Caco-2 (cell line): Measurements from ENCODE around the gene PPP1R16B. TPM values are rescaled to one million over a fixed set of nuclear protein-coding genes. Genes with fewer than 3 reads are reported as not detected.

Experiments used
- BruUV-seq: library from RNA; stranded (reverse); fragments of 400-500 nt; replicated peaks from 2 replicates; lab custom pipeline; 2021; lab: Mats Ljungman, UMichigan
- CTCF ChIA-PET: fragments of 300-600 bp; sonication (Branson Sonifier 250); formaldehyde crosslinking; loops from one replicate; lab custom pipeline; 2022; ENCODE audit warnings: antibody characterized with exemption; lab: Charles Lee
- POLR2A ChIA-PET: fragments of 300-600 bp; sonication (Branson Sonifier 250); formaldehyde crosslinking; loops from one replicate; lab custom pipeline; 2022; ENCODE audit warnings: antibody characterized with exemption; lab: Charles Lee
- DNase-seq, 2 experiments: peaks; one replicate each; pipeline versions ENCODE4 v3.0.0 to v3.0.0-alpha.2; 2020 to 2022
- H3K27me3 ChIP-seq: replicated peaks from 2 replicates; pipeline ENCODE4 v1.6.0; 2011; ENCODE audit warnings: low read length; ENCODE audit not compliant: control insufficient read depth, insufficient read depth
- H3K36me3 ChIP-seq: 2 replicates; pipeline ENCODE4 v1.5.1; 2011; ENCODE audit warnings: low read length; ENCODE audit not compliant: control insufficient read depth, insufficient read depth
- H3K4me1 ChIP-seq: fragments of 250-450 bp; sonication (Bioruptor Pico); 2 replicates; pipeline ENCODE4 v1.5.1; 2020; ENCODE audit warnings: mild to moderate bottlenecking
- H3K4me3 ChIP-seq: 2 replicates; pipeline ENCODE4 v1.5.1; 2011; ENCODE audit warnings: low read depth, mild to moderate bottlenecking, control low read depth, low read length
- H3K9me3 ChIP-seq: fragments of 250-450 bp; sonication (Bioruptor Pico); 2 replicates; pipeline ENCODE4 v1.5.1; 2020; ENCODE audit warnings: mild to moderate bottlenecking, moderate library complexity
- H3K27ac Mint-ChIP-seq: one replicate; pipeline ENCODE4 v1.8.0; 2022; ENCODE audit warnings: mixed read lengths; ENCODE audit not compliant: unreplicated experiment
- H3K27me3 Mint-ChIP-seq: one replicate; pipeline ENCODE4 v1.8.0; 2022; ENCODE audit warnings: mixed read lengths; ENCODE audit not compliant: insufficient read depth, unreplicated experiment
- H3K36me3 Mint-ChIP-seq: one replicate; pipeline ENCODE4 v1.8.0; 2022; ENCODE audit warnings: mild to moderate bottlenecking, mixed read lengths; ENCODE audit not compliant: insufficient read depth, unreplicated experiment
- H3K4me1 Mint-ChIP-seq: one replicate; pipeline ENCODE4 v1.8.0; 2022; ENCODE audit warnings: low read depth, mixed read lengths; ENCODE audit not compliant: unreplicated experiment
- H3K4me3 Mint-ChIP-seq: one replicate; pipeline ENCODE4 v1.8.0; 2022; ENCODE audit warnings: mild to moderate bottlenecking, moderate library complexity, mixed read lengths; ENCODE audit not compliant: unreplicated experiment
- H3K9me3 Mint-ChIP-seq: one replicate; pipeline ENCODE4 v1.8.0; 2022; ENCODE audit warnings: mixed read lengths; ENCODE audit not compliant: unreplicated experiment
- CTCF ChIP-seq, 2 experiments: fragments of 200-600 bp in 1 of 2; IDR thresholded peaks; 1 replicate in 1 of 2; 2 replicates in 1 of 2; pipeline versions ENCODE4 v1.5.1 to v1.8.0; 2011 to 2022; ENCODE audit warnings: antibody characterized with exemption in 1 of 2, control low read depth in 1 of 2, inconsistent platforms in 1 of 2, low read depth in 1 of 2, low read length in 1 of 2, mild to moderate bottlenecking in 1 of 2, moderate library complexity in 1 of 2; ENCODE audit not compliant: insufficient read depth in 1 of 2, severe bottlenecking in 1 of 2, unreplicated experiment in 1 of 2
- intact Hi-C: fragments of 100-400 bp; cut with micrococcal nuclease; formaldehyde crosslinking; loops from one replicate; pipeline ENCODE4 v1.10.0; 2022; ENCODE audit not compliant: unreplicated experiment
- total RNA-seq: library from RNA; stranded (reverse); gene quantifications from 2 replicates; pipeline ENCODE4 v1.2.3, GENCODE V29; 2022

PPP1R16B gene
- total RNA-seq, 1 experiment from 2014 or later, result not detected

- no peaks in the 10 kb centered on the region for H3K27me3 Mint-ChIP-seq
- Histone ChIP-seq H3K9me3 (no peaks in the 10 kb centered on the region), H3K27me3 (0 out of 2 replicates have a peak, but pooled peaks cover 2% of the 10 kb centered on the region), H3K36me3 (no peaks in the 10 kb centered on the region), H3K4me3 (no peak overlapping the region), H3K4me1 (no peaks in the 10 kb centered on the region)
- no TSS peak for BruUV-seq
- H3K4me3 Mint-ChIP-seq, result no peak overlapping the region
- no peaks in the 10 kb centered on the region for H3K9me3 Mint-ChIP-seq
- CTCF ChIA-PET, result interaction anchor here (1.6 kb wide), 1 partner anchor 187 kb away, joined by 10 read pairs; no protein-coding TSS in a partner anchor
- intact Hi-C loops, result no loop called here
- H3K36me3 Mint-ChIP-seq, result no peaks in the 10 kb centered on the region
- H3K4me1 Mint-ChIP-seq, result no peaks in the 10 kb centered on the region
- POLR2A ChIA-PET, result interaction anchor here (1.2 kb wide), 1 partner anchor 101 kb away, joined by 5 read pairs; no protein-coding TSS in a partner anchor
- no peak for DNase-seq
- no peak overlapping the region for H3K27ac Mint-ChIP-seq
- no peak for TF ChIP-seq CTCF (IDR thresholded peaks at IDR 0.05; ENCODE audit: insufficient read depth in 1 of 2, low read depth in 1 of 2, low read length in 1 of 2, severe bottlenecking in 1 of 2, unreplicated experiment in 1 of 2)
Observed at GRCh38 chr20:38862226-38862625, 56.7 kb downstream of the PPP1R16B start.

GRCh38 chr20:38863024-38863851 is 57.7 kb downstream of the PPP1R16B start:
- Histone ChIP-seq H3K36me3 (no peaks in the 10 kb centered on the region), H3K4me3 (no peak overlapping the region), H3K27me3 (0 out of 2 replicates have a peak, but pooled peaks cover 2% of the 10 kb centered on the region), H3K9me3 (no peaks in the 10 kb centered on the region), H3K4me1 (no peaks in the 10 kb centered on the region)
- TF ChIP-seq CTCF (IDR thresholded peaks at IDR 0.05; ENCODE audit: insufficient read depth in 1 of 2, low read depth in 1 of 2, low read length in 1 of 2, severe bottlenecking in 1 of 2, unreplicated experiment in 1 of 2), result no peak
- ChIA-PET CTCF (interaction anchor here (1.6 kb wide), 1 partner anchor 186 kb away, joined by 10 read pairs; no protein-coding TSS in a partner anchor), POLR2A (interaction anchor here (1.2 kb wide), 1 partner anchor 100 kb away, joined by 5 read pairs; no protein-coding TSS in a partner anchor)
- Mint-ChIP-seq H3K27ac (no peak overlapping the region), H3K4me3 (no peak overlapping the region), H3K9me3 (no peaks in the 10 kb centered on the region), H3K4me1 (no peaks in the 10 kb centered on the region), H3K27me3 (no peaks in the 10 kb centered on the region), H3K36me3 (no peaks in the 10 kb centered on the region)
- peak in 1 of 2 experiments; percentile 37 for DNase-seq
- no TSS peak for BruUV-seq
- intact Hi-C loops, result no loop called here

- intact Hi-C loops, result no loop called here
- TF ChIP-seq CTCF (IDR thresholded peaks at IDR 0.05; ENCODE audit: insufficient read depth in 1 of 2, low read depth in 1 of 2, low read length in 1 of 2, severe bottlenecking in 1 of 2, unreplicated experiment in 1 of 2), result no peak
- BruUV-seq, result no TSS peak
- no peak for DNase-seq
- POLR2A ChIA-PET, result no interaction called here
- Histone ChIP-seq H3K4me3 (no peak overlapping the region), H3K27me3 (0 out of 2 replicates have a peak, but pooled peaks cover 2% of the 10 kb centered on the region), H3K36me3 (no peaks in the 10 kb centered on the region), H3K4me1 (no peaks in the 10 kb centered on the region), H3K9me3 (no peaks in the 10 kb centered on the region)
- no peak overlapping the region for H3K27ac Mint-ChIP-seq
- no peaks in the 10 kb centered on the region for H3K27me3 Mint-ChIP-seq
- no peaks in the 10 kb centered on the region for H3K9me3 Mint-ChIP-seq
- no peak overlapping the region for H3K4me3 Mint-ChIP-seq
- H3K4me1 Mint-ChIP-seq, result no peaks in the 10 kb centered on the region
- no peaks in the 10 kb centered on the region for H3K36me3 Mint-ChIP-seq
- CTCF ChIA-PET, result no interaction called here
Observed at GRCh38 chr20:38864662-38865061, 59.2 kb downstream of the PPP1R16B start.
